Measurements from ENCODE around the gene DLX1. TPM values are rescaled to one million over a fixed set of nuclear protein-coding genes. Genes with fewer than 3 reads are reported as not detected.

Gene DLX1
- total RNA-seq, 1 donor from 2014 or later = 29.7 TPM

DNA sequence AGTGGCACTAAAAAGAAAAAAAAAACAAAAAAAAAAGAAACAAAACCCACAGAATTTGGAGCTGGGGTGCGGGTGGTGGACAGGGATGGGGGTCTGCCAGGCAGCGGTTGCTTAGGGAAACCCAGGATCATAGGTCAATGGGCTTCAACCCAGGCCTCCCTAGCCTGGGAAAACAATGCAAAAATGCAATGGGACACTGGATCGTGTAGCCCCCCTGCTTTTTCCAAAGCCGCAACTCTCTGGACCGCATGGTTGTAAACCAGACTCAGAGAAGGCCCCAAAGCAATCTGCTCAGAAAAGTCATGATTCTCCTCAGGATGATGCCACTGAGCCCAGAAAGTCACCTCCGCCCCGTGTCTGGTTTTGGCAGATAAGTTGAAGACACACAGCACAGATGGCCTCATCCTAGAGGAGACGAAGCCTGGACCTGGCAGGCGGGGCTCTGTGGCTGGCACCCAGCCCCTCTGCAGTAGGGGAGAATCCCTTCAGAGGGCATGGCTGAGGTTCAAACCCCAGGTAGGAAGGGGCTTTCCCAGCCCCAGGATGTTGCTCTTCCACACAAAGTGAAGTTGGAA, 12.3 kb downstream of the DLX1 start:
- Mint-ChIP-seq H3K27me3 (ENCODE audit: unreplicated experiment) (no peaks in the 10 kb centered on the region), H3K27ac (ENCODE audit: unreplicated experiment) (peak overlapping the region; percentile 100), H3K36me3 (ENCODE audit: unreplicated experiment) (peaks cover 6% of the 10 kb centered on the region), H3K9me3 (ENCODE audit: unreplicated experiment) (no peaks in the 10 kb centered on the region), H3K4me1 (ENCODE audit: unreplicated experiment) (peaks cover 60% of the 10 kb centered on the region), H3K4me3 (ENCODE audit: unreplicated experiment) (peak overlapping the region; percentile 83)
- DNase-seq (ENCODE audit: extremely low spot score, unreplicated experiment) = no peak
- TF ChIP-seq, protein P1, sequence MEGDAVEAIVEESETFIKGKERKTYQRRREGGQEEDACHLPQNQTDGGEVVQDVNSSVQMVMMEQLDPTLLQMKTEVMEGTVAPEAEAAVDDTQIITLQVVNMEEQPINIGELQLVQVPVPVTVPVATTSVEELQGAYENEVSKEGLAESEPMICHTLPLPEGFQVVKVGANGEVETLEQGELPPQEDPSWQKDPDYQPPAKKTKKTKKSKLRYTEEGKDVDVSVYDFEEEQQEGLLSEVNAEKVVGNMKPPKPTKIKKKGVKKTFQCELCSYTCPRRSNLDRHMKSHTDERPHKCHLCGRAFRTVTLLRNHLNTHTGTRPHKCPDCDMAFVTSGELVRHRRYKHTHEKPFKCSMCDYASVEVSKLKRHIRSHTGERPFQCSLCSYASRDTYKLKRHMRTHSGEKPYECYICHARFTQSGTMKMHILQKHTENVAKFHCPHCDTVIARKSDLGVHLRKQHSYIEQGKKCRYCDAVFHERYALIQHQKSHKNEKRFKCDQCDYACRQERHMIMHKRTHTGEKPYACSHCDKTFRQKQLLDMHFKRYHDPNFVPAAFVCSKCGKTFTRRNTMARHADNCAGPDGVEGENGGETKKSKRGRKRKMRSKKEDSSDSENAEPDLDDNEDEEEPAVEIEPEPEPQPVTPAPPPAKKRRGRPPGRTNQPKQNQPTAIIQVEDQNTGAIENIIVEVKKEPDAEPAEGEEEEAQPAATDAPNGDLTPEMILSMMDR (IDR thresholded peaks at IDR 0.05) = no peak

DNA sequence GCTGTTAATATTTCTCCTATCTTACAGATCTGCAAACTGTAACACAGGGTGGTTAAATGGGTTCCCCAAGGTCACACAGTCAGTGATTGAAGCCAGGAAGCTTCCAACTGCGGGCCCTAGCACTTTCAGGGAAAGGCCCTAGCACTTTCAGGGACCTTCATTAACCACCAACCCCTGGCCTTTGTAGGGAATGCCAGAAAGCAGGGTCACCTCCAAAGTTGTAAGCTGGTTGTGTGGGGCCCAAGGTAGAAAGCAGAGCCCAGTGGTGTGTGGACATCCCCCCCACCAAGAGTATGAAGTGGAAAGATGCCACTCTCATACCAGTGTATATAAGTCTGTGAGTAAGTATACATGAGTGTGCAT, 13.0 kb downstream of the DLX1 start:
- Mint-ChIP-seq H3K9me3 (ENCODE audit: unreplicated experiment) (no peaks in the 10 kb centered on the region), H3K4me1 (ENCODE audit: unreplicated experiment) (peaks cover 60% of the 10 kb centered on the region), H3K4me3 (ENCODE audit: unreplicated experiment) (peak overlapping the region; percentile 59), H3K36me3 (ENCODE audit: unreplicated experiment) (peaks cover 6% of the 10 kb centered on the region), H3K27ac (ENCODE audit: unreplicated experiment) (peak overlapping the region; percentile 100), H3K27me3 (ENCODE audit: unreplicated experiment) (no peaks in the 10 kb centered on the region)
- DNase-seq (ENCODE audit: extremely low spot score, unreplicated experiment) = no peak
- TF ChIP-seq, protein P1 (IDR thresholded peaks at IDR 0.05) = no peak

DNA sequence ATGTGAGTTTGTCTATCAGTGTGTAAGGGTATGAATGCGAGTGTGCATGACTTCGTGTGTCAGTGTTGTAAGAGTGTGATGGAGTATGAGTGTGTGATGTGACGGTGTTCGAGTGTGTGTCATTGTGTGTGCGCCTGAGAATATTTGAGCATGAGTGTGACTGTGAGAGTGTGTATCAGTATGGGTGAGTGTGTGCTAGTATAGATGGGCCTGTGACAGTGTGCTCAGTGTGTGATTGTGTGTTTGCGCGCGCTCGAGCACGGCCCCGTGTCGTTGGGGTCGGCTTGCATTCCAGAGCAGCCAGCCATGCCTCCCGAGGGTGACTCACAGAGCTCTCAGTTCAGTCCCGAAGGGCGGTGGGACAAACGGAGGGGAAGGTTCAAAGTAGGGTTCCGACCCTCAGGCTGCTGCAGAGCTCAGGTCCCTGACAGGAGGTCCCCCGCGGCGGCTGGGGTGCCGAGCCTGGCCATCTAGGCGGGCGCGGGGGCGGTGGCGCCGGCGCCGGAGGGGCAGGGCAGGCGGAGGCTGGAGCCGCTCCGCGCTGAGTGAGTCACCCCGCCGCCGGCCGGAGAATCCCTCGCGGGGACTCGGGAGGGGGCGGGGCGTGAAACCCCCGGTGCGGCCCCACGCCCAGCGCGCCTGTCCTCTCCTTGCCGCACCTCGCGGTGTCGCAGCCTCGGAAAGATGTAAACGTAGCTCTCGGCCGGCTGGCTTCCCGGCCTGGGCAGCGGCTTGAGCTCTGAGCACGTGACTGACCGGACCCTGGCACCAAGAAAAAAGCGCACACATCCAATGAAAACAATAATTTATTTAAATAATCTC, 13.6 kb downstream of the DLX1 start:
- no peaks in the 10 kb centered on the region for H3K27me3 Mint-ChIP-seq (ENCODE audit: unreplicated experiment)
- H3K27ac Mint-ChIP-seq (ENCODE audit: unreplicated experiment) = peak overlapping the region; percentile 100
- peaks cover 6% of the 10 kb centered on the region for H3K36me3 Mint-ChIP-seq (ENCODE audit: unreplicated experiment)
- H3K4me3 Mint-ChIP-seq (ENCODE audit: unreplicated experiment) = peak overlapping the region; percentile 96
- H3K9me3 Mint-ChIP-seq (ENCODE audit: unreplicated experiment) = no peaks in the 10 kb centered on the region
- TF ChIP-seq, protein P1 (IDR thresholded peaks at IDR 0.05) = no peak
- peak; percentile 95 for DNase-seq (ENCODE audit: extremely low spot score, unreplicated experiment)
- peaks cover 60% of the 10 kb centered on the region for H3K4me1 Mint-ChIP-seq (ENCODE audit: unreplicated experiment)

DNA sequence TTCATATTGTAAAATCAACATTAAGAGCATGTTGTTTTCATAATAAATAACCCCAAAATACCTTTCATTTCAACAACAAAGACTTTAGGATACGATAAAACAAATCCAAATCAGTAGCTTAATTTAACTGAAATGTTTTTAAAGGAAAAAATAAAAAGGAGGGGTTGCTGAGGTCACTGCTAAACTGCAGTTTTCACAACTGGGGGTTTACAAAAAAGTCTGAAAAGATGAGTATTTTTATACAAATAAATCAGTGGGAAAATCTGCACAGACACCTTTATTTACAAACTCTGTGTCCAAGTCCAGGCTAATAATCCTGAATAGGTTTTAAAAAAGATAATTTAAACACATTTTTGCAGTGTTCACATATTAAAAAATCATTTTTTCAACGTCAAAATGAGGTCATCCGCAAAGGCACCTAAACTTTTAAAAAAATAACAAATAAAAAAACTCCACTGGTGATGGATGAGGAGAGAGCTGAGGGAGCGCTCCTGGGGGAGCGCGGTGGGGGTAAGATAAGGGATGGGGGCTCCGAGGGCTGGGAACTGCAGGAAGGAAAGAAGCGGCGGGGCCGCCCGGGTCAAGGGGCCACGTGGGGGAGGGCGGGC, 14.3 kb downstream of the DLX1 start:
- TF ChIP-seq, protein P1 (IDR thresholded peaks at IDR 0.05) = no peak
- H3K27me3 Mint-ChIP-seq (ENCODE audit: unreplicated experiment) = no peaks in the 10 kb centered on the region
- H3K36me3 Mint-ChIP-seq (ENCODE audit: unreplicated experiment) = peaks cover 6% of the 10 kb centered on the region
- peaks cover 58% of the 10 kb centered on the region for H3K4me1 Mint-ChIP-seq (ENCODE audit: unreplicated experiment)
- peak overlapping the region; percentile 96 for H3K4me3 Mint-ChIP-seq (ENCODE audit: unreplicated experiment)
- H3K27ac Mint-ChIP-seq (ENCODE audit: unreplicated experiment) = peak overlapping the region; percentile 94
- DNase-seq (ENCODE audit: extremely low spot score, unreplicated experiment) = no peak
- no peaks in the 10 kb centered on the region for H3K9me3 Mint-ChIP-seq (ENCODE audit: unreplicated experiment)
